ENCODE data around the gene IL17RB.

Gene IL17RB

DNA sequence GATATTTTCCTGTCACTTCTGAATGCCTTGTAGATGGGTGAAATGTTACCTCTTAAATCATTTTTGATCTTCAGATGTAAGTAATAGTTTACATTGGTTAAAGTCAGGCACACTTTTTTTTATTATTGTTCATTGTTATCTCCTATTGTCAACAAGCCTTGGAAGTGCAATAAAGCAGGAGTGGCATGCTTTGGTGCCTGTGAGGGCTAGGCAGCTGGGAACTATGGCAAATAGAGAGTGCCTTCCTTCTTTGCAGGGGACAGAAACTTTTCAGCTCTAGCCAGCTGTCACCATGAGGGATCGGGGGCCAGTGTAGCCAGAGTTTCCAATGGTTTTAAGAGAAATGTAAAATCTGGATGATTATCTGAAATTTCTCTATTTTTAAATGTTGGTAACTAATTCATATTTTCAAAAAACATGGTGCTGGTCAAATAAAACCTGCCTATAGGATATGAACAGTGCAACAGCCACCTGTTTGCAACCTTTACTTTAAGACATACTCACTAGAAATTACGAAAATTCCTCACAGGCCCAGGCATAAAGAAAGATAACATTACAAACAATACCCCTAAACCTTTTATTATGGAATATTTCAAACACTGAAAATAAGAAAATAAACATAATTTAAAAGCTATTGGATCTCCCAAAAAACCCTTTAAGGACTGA, 54.4 kb downstream of the IL17RB start:
- CTCF ChIA-PET: interaction anchor here (0.7 kb wide), 1 partner anchor 158 kb away, joined by 3 read pairs; no protein-coding TSS in a partner anchor
- TF ChIP-seq, protein P1, sequence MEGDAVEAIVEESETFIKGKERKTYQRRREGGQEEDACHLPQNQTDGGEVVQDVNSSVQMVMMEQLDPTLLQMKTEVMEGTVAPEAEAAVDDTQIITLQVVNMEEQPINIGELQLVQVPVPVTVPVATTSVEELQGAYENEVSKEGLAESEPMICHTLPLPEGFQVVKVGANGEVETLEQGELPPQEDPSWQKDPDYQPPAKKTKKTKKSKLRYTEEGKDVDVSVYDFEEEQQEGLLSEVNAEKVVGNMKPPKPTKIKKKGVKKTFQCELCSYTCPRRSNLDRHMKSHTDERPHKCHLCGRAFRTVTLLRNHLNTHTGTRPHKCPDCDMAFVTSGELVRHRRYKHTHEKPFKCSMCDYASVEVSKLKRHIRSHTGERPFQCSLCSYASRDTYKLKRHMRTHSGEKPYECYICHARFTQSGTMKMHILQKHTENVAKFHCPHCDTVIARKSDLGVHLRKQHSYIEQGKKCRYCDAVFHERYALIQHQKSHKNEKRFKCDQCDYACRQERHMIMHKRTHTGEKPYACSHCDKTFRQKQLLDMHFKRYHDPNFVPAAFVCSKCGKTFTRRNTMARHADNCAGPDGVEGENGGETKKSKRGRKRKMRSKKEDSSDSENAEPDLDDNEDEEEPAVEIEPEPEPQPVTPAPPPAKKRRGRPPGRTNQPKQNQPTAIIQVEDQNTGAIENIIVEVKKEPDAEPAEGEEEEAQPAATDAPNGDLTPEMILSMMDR (conservative IDR thresholded peaks at IDR 0.05; ENCODE audit: low read depth): no peak
- DNase-seq (ENCODE audit: low spot score): no peak
- H3K27ac ChIP-seq: no peak overlapping the region
- POLR2A ChIA-PET (ENCODE audit: low non-redundant PET): no interaction called here

DNA sequence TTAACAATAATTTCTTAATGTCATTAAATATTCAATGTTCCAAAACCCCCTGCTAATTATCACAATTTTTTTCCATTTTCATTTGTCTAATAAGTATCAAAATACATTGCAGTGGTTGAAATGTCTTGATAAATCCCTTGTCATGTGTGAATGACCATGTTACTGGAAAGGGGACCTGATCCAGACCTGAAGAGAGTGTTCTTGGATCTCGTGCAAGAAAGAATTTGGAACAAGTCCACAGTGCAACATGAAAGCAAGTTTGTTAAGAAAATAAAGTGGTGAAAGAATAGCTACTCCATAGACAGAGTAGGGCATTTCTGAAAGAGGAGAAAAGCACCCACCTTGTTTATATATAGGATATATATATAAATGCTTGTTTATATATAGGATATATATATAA, 55.7 kb downstream of the IL17RB start:
- no peak for DNase-seq (ENCODE audit: low spot score)
- CTCF ChIA-PET: no interaction called here
- TF ChIP-seq, protein P1 (conservative IDR thresholded peaks at IDR 0.05; ENCODE audit: low read depth): no peak
- POLR2A ChIA-PET (ENCODE audit: low non-redundant PET): no interaction called here
- H3K27ac ChIP-seq: no peak overlapping the region

DNA sequence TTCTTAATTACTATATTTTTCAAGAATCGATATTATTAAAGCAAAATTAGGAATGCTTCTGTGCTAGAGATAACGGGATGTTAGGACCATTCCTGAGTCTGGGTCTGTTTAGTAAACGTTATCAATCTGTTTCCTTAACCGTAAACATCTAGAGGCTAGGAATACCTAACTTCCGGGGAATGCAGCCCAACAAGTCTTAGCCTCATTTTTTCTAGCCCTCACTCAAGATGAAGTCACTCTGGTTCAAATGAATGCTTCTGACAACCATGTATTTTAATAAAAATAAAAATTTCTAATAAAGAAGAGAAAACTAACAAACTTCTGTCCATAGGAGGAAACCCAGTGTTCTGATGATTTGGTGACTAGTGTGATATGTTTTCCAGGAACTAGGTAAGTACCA, 56.3 kb downstream of the IL17RB start:
- CTCF ChIA-PET: no interaction called here
- no peak for DNase-seq (ENCODE audit: low spot score)

DNA sequence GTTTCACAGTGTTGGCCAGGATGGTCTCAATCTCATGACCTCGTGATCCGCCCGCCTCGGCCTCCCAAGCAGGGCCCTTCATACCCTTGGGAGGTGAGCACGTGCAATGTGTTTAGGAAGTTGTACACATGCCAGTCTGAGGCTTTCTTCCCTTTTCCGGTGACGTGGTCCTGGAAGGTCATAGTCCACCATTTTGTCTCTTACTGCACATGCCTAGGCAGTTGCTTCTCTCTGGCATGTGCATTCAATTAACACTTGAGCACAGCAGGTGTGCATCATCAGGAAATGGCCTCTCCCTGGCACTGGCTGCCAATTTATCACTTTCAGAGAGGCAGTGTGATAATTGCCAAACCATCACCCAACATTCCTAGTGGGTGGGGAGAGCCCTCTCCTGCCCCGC, 67.0 kb downstream of the IL17RB start:
- CTCF ChIA-PET: no interaction called here
- no peak for DNase-seq (ENCODE audit: low spot score)
- POLR2A ChIA-PET (ENCODE audit: low non-redundant PET): no interaction called here
- H3K27ac ChIP-seq: no peak overlapping the region
- TF ChIP-seq, protein P1 (conservative IDR thresholded peaks at IDR 0.05; ENCODE audit: low read depth): no peak

More for the DNA sequence above, 56.3 kb downstream of the IL17RB start:
- POLR2A ChIA-PET (ENCODE audit: low non-redundant PET): no interaction called here
- TF ChIP-seq, protein P1 (conservative IDR thresholded peaks at IDR 0.05; ENCODE audit: low read depth): no peak
- no peak overlapping the region for H3K27ac ChIP-seq
